ACC112 (cell line): Measurements from ENCODE around the gene SEMA4D.

Experiments
- H2AFZ ChIP-seq: fragments of 200-600 bp; sonication (generic); one replicate; pipeline ENCODE4 v1.6.0; 2017; ENCODE audit warnings: antibody characterized with exemption, low read length; ENCODE audit not compliant: unreplicated experiment
- H3K27ac ChIP-seq: fragments of 200-600 bp; sonication (generic); 2 replicates; pipeline ENCODE4 v1.5.1; 2014; ENCODE audit warnings: low read depth, mild to moderate bottlenecking, antibody characterized with exemption, low read length, moderate library complexity
- H3K27me3 ChIP-seq: fragments of 200-600 bp; sonication (generic); 2 replicates; pipeline ENCODE4 v1.6.1; 2014; ENCODE audit warnings: mild to moderate bottlenecking, antibody characterized with exemption, low read length, moderate library complexity, mixed read lengths; ENCODE audit not compliant: insufficient read depth
- H3K36me3 ChIP-seq: fragments of 200-600 bp; sonication (generic); 2 replicates; pipeline ENCODE4 v1.6.1; 2016; ENCODE audit warnings: mild to moderate bottlenecking, antibody characterized with exemption, low read length, moderate library complexity, mixed read lengths; ENCODE audit not compliant: insufficient read depth
- H3K4me1 ChIP-seq: fragments of 200-600 bp; sonication (generic); one replicate; pipeline ENCODE4 v1.6.1; 2016; ENCODE audit warnings: low read length, mixed read lengths; ENCODE audit not compliant: insufficient read depth, unreplicated experiment, control insufficient read depth
- H3K4me3 ChIP-seq: fragments of 200-600 bp; sonication (generic); 2 replicates; pipeline ENCODE4 v1.5.1; 2014; ENCODE audit warnings: mild to moderate bottlenecking, low read depth, low read length
- H3K79me2 ChIP-seq: fragments of 200-600 bp; sonication (generic); one replicate; pipeline ENCODE4 v1.6.0; 2016; ENCODE audit warnings: low read length; ENCODE audit not compliant: control insufficient read depth, unreplicated experiment, insufficient read depth

SEMA4D gene

DNA sequence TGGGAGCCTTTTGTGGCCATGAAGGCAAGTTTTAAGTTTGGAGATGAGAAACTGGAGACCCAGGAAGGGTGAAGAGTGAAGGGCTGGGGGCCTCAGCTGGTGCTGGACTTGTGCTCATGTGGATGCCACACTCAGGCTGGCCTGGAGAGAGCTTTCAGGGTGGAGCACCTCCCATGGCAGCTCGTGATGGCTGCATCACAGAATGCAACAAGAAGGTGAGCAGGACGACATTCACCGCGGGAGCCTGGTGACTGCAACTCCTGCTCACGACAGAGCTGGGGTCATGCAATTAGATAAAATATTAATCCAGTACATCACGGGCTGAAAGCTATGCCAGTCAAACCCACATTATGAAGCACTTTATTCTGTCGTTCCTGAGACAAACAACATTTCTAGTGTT lies 59.7 kb downstream of the SEMA4D start:
- no peak overlapping the region for H3K4me3 ChIP-seq
- no peaks in the 10 kb centered on the region for H3K79me2 ChIP-seq
- peaks cover 9% of the 10 kb centered on the region for H3K4me1 ChIP-seq
- no peak overlapping the region for H3K27ac ChIP-seq
- no peaks in the 10 kb centered on the region for H3K27me3 ChIP-seq
- H3K36me3 ChIP-seq = no peaks in the 10 kb centered on the region
- H2AFZ ChIP-seq = no peak overlapping the region

DNA sequence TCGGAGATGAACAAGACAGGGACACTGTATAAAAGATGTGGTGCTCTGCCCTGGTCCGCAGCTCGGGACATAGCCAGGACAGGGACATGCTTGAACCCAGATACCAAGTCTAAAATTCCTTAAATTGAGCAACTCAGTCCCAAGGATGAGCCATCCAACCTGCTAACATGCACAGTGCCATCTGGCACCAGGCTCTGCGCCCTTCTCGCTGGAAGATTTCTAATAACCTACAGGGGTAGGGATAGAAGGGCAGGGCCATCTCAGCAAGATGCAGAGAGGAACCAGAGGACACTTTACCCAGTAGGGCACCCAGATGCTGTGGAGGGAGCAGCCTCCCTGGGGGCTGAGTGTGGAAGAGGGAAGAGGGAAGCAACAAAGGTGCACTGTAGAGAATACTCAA lies 60.1 kb downstream of the SEMA4D start:
- no peak overlapping the region for H2AFZ ChIP-seq
- no peak overlapping the region for H3K4me3 ChIP-seq
- no peak overlapping the region for H3K27ac ChIP-seq
- H3K79me2 ChIP-seq = no peaks in the 10 kb centered on the region
- H3K36me3 ChIP-seq = no peaks in the 10 kb centered on the region
- no peaks in the 10 kb centered on the region for H3K27me3 ChIP-seq
- peaks cover 5% of the 10 kb centered on the region for H3K4me1 ChIP-seq

DNA sequence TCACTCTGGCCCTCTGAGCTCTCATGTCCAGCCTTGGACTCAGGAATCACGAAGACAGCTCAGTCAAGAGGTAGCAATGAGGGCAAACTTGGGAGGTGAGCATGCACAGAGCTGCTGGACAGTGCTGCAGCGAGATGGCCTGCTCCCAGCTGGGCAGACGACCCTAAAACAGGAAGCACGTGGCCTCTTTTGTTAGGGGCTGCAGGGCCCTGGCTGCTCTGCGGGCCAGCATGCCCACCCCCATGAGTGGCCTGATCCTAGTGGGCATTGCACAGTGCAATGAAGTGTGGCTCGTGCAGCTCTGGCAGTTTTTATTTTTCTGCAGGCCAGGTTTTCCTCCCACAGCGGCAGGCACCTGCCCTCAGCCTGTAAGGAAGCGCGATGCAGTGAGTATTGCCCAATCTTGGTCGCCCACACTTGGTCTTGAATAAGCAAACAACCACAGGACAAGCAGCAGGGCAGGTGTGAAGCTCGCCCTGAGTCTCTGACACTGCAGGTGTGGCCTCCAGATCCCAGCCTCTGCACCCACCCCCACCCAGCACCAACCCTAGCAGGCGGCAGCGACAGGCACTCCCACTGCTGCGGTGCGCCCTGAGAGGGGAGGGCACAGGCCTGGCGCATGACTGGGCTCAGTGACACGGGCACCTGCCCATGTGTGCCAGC lies 60.8 kb downstream of the SEMA4D start:
- no peaks in the 10 kb centered on the region for H3K79me2 ChIP-seq
- no peak overlapping the region for H3K27ac ChIP-seq
- no peak overlapping the region for H2AFZ ChIP-seq
- no peaks in the 10 kb centered on the region for H3K4me1 ChIP-seq
- H3K27me3 ChIP-seq = no peaks in the 10 kb centered on the region; the same call in 1 of the 2 replicates
- no peaks in the 10 kb centered on the region for H3K36me3 ChIP-seq
- H3K4me3 ChIP-seq = no peak overlapping the region

DNA sequence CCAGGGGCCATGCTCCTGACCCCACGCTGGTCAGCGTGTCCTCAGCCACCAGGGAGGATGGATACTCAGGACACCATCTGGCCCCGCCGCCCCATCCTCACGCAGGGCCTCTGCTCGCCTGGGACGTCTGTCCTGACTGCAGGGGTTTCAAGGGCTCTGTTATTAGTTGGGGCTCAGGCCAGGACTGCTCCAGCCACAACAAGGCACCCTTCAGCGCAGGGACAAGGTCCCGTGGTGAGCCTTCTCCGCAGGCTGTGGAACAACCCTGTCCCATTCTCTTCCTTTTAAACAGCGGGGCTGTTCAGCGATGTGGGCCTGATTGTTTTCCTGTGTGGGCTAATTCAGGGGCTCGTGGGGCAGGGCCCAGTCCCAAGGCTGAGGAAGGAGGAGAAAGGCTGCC lies 61.6 kb downstream of the SEMA4D start:
- no peak overlapping the region for H3K4me3 ChIP-seq
- H3K4me1 ChIP-seq = no peaks in the 10 kb centered on the region
- no peaks in the 10 kb centered on the region for H3K79me2 ChIP-seq
- no peaks in the 10 kb centered on the region; the same call in 1 of the 2 replicates for H3K27me3 ChIP-seq
- H3K27ac ChIP-seq = no peak overlapping the region
- H3K36me3 ChIP-seq = no peaks in the 10 kb centered on the region
- no peak overlapping the region for H2AFZ ChIP-seq

DNA sequence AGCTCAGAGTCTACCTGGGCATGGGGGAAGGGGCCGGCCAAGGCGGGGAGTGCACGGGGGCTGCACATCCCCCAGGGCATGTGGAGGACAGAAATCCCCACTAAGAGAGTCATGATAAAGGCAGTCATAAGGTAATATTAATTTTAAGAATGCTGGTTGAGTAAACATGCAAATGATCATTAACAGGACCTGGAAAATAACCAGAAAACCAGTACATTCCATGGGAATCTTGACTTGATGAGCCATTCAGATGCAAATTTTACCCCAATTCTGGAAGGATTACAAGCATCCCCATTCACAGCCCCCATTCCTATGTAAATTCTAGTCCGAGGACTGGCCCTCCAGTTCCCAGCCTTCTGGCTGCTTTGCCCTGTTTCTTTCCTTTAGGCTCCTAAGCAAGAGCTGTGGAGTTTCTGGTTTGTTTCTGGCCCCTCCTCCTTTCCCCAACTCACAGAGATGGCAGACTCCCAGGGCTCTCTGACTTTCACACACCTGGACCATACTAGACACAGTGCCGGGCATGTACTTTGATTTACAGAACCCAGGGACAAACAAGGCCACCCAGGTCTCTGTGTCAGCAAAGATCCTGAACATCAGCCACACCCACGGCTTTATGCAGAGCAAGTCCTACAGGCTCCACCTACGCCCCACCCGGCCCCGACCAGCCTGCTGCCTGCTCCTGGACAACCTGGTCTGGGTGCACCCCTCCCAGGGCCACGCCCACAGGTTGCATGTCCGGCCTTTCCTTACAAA lies 62.7 kb downstream of the SEMA4D start:
- H3K4me3 ChIP-seq = no peak overlapping the region
- no peak overlapping the region for H3K27ac ChIP-seq
- H3K27me3 ChIP-seq = no peaks in the 10 kb centered on the region; the same call in 1 of the 2 replicates
- no peaks in the 10 kb centered on the region for H3K36me3 ChIP-seq
- H3K79me2 ChIP-seq = no peaks in the 10 kb centered on the region
- H2AFZ ChIP-seq = no peak overlapping the region
- no peaks in the 10 kb centered on the region for H3K4me1 ChIP-seq

DNA sequence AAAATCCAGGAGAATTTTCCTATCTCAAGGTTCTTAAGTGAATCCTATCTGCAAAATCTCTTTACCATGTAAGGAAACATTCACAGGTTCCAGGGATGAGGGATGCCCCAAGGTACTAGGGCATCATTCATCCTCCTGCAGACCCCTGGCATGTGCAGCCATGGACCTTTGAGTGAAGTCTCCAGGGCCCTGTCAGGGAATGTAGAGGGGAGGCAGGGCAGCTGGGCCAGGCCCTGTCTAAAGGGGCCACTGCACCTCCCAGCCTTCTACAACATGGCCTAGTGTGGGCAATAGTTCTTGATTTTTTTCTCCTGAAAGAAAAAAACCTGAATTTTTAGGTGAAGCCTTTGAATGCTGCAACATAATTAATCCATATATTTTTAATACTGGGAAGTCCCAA lies 63.3 kb downstream of the SEMA4D start:
- Histone ChIP-seq H3K27ac (no peak overlapping the region), H2AFZ (no peak overlapping the region), H3K36me3 (no peaks in the 10 kb centered on the region), H3K4me1 (no peaks in the 10 kb centered on the region), H3K79me2 (no peaks in the 10 kb centered on the region), H3K4me3 (no peak overlapping the region), H3K27me3 (no peaks in the 10 kb centered on the region; the same call in 1 of the 2 replicates)

DNA sequence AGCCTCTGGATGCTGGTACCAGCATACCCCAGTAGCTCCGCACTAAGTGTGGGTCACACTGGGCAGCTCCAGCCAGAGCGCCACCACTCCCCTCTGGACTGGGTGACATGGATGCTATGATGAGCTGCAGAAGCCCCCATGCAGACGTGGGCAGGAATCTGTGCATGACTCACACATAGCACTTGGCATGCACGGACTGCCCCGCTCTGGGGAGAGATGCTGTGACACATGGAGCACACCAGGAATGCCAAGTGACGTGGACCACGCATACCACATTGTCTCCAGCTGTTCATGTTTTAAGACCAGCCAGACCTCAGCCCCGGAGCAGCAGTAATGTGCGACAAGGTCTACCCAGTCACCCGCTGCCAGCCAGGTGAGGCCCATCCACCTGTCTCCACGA lies 64.1 kb downstream of the SEMA4D start:
- Histone ChIP-seq H3K27me3 (no peaks in the 10 kb centered on the region; the same call in 1 of the 2 replicates), H3K79me2 (no peaks in the 10 kb centered on the region), H3K36me3 (no peaks in the 10 kb centered on the region), H3K4me1 (no peaks in the 10 kb centered on the region), H3K27ac (no peak overlapping the region), H2AFZ (no peak overlapping the region), H3K4me3 (no peak overlapping the region)

DNA sequence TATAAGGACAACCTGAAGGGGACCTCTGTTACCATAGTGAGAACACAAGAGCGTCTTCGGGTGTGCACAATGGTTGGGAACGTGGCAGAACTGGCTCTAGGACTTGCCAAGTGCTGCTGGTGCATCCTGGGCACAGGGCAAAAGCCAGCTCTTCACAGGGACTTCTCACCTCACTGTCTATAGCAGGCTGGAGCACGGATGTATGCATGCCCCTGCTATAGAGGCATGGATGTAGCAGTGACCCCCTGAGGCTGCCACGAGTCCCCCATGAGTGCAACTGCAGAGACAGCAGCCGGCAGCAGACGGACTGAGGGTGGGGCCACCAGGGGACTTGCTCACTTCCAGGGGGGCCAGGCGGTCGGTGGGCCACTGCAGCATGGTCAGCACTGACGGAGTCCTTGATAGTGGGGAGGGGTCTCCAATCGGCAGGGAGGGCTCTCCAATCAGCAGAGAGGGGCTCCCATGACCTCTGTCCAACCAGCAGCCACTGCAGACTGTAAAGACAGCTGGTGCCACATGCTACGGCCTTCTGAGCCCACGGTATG lies 64.9 kb downstream of the SEMA4D start:
- H3K4me1 ChIP-seq = no peaks in the 10 kb centered on the region

DNA sequence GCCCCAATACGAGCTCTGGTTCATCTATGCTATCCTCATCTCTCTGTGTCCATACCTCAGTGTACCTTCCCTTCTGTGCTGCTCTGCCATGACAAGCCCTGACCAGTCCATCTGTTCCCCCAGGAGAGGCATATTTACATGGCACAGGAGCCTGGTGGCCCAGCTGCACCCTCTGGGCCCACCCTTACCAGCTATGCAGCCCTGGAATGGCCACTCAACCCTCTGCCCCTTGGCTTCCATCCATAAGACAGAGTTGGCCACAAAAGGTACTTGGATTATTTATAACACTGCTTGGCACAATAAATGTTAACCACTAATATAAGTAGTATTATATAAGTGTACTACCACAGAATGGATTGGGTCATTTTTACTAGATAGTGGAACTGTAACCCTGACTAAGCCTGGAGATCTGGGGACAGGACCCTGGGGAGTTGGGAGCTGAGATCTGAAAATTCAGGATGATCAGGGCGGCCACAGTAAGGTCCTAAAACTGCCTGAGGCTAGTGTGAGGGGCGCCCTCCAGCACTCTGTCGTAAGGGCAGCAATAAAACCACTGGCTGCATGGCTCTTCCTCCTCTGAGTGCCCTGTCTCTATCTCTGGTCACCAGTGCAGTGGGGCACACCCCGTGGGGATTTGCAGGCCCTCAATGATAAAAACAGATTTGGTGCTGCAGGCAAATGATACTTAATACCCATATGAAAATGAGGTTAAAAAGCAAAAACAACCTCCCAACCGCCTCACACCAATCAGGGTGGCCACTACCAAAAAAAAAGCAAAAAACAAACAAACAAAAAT lies 65.8 kb downstream of the SEMA4D start:
- Histone ChIP-seq H2AFZ (no peak overlapping the region), H3K4me1 (no peaks in the 10 kb centered on the region), H3K36me3 (no peaks in the 10 kb centered on the region), H3K27ac (no peak overlapping the region), H3K4me3 (no peak overlapping the region), H3K79me2 (no peaks in the 10 kb centered on the region), H3K27me3 (no peaks in the 10 kb centered on the region; the same call in 1 of the 2 replicates)

More for the DNA sequence above, 64.9 kb downstream of the SEMA4D start:
- no peaks in the 10 kb centered on the region; the same call in 1 of the 2 replicates for H3K27me3 ChIP-seq
- no peaks in the 10 kb centered on the region for H3K79me2 ChIP-seq
- H3K4me3 ChIP-seq = no peak overlapping the region
- no peak overlapping the region for H2AFZ ChIP-seq
- H3K36me3 ChIP-seq = no peaks in the 10 kb centered on the region
- no peak overlapping the region for H3K27ac ChIP-seq

DNA sequence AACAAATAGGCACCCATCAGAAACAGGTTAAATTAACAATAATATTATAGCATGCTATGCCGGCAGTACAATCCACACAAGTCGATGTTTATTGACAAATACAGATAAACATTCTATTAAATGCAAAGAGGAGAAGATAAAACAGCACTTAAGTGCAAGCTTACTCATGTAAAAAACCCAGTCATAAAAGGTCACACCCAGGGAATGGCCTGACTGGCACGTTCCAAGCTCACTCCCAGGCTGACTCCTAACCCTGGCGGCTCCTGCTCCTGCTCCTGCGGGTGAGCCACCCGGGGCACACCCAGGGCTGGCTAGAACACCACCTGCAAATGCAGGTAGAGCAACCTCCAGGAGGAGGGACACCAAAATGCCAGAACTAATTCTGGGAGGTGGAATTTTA lies 66.9 kb downstream of the SEMA4D start:
- no peak overlapping the region for H2AFZ ChIP-seq
- H3K4me3 ChIP-seq = no peak overlapping the region
- H3K27me3 ChIP-seq = no peaks in the 10 kb centered on the region; the same call in 1 of the 2 replicates
- H3K4me1 ChIP-seq = no peaks in the 10 kb centered on the region
- no peaks in the 10 kb centered on the region for H3K36me3 ChIP-seq
- no peaks in the 10 kb centered on the region for H3K79me2 ChIP-seq
- no peak overlapping the region for H3K27ac ChIP-seq
